GM12801 (cell line): ENCODE data around the gene TMEM252.

ENCODE experiments used
- CTCF ChIP-seq: IDR thresholded peaks from one replicate; pipeline ENCODE4 v1.5.1; 2011; ENCODE audit warnings: control low read depth; ENCODE audit not compliant: insufficient read length; ENCODE audit errors: extremely low read depth

TMEM252 gene

GRCh38 chr9:68574150-68574549 is 33.5 kb upstream of the TMEM252 start:
- TF ChIP-seq CTCF = no peak

GRCh38 chr9:68567565-68567964 is 26.9 kb upstream of the TMEM252 start:
- TF ChIP-seq CTCF = no peak

- TF ChIP-seq CTCF = no peak
Observed at GRCh38 chr9:68562461-68562860, 21.8 kb upstream of the TMEM252 start.

GRCh38 chr9:68560071-68560844 is 19.6 kb upstream of the TMEM252 start:
- no peak for TF ChIP-seq CTCF

GRCh38 chr9:68558545-68558944 is 17.9 kb upstream of the TMEM252 start:
- no peak for TF ChIP-seq CTCF

- TF ChIP-seq CTCF = no peak
Observed at GRCh38 chr9:68555437-68556150, 14.9 kb upstream of the TMEM252 start.

GRCh38 chr9:68552700-68553476 is 12.2 kb upstream of the TMEM252 start:
- TF ChIP-seq CTCF = no peak
